ENCODE measurements around the gene RBM47.

GRCh38 chr4:40401631-40402030, 228.0 kb downstream of the RBM47 start:
- TF ChIP-seq TARDBP (IDR thresholded peaks at IDR 0.05): no peak
- TF ChIP-seq L3MBTL2 (conservative IDR thresholded peaks at IDR 0.05): no peak
- TF ChIP-seq FOXM1 (IDR thresholded peaks at IDR 0.05; ENCODE audit: borderline replicate concordance): no peak
- no peak for TF ChIP-seq NFRKB (IDR thresholded peaks at IDR 0.05)
- TF ChIP-seq ZNF384 (IDR thresholded peaks at IDR 0.05): no peak
- no peak for TF ChIP-seq BHLHE40 (IDR thresholded peaks at IDR 0.05; ENCODE audit: borderline replicate concordance)
- no peak for TF ChIP-seq ELF4 (IDR thresholded peaks at IDR 0.05)
- no peak for TF ChIP-seq HDGF (IDR thresholded peaks at IDR 0.05; ENCODE audit: borderline replicate concordance)
